DOHH2 (cell line): ENCODE results near the gene TTR.

Source experiments
- H3F3A ChIP-seq: fragments of 200-600 bp; sonication (generic), shearing (Covaris generic); 2 replicates; pipeline ENCODE4 v1.6.0; 2016; ENCODE audit warnings: antibody characterized with exemption, mild to moderate bottlenecking; ENCODE audit not compliant: control insufficient read depth, insufficient read depth
- H3K27ac ChIP-seq: fragments of 200-600 bp; sonication (generic); 2 replicates; pipeline ENCODE4 v1.5.1; 2014; ENCODE audit warnings: low read depth, mild to moderate bottlenecking, low read length, moderate library complexity
- H3K27me3 ChIP-seq: fragments of 200-600 bp; sonication (generic); 2 replicates; pipeline ENCODE4 v1.6.1; 2014; ENCODE audit warnings: mild to moderate bottlenecking, low read length, mixed read lengths; ENCODE audit not compliant: control insufficient read depth
- H3K36me3 ChIP-seq: fragments of 200-600 bp; sonication (generic); 2 replicates; pipeline ENCODE4 v1.6.1; 2014; ENCODE audit warnings: mild to moderate bottlenecking, low read length, moderate library complexity, mixed read lengths; ENCODE audit not compliant: control insufficient read depth
- H3K4me1 ChIP-seq: fragments of 200-600 bp; sonication (generic); 2 replicates; pipeline ENCODE4 v1.6.1; 2014; ENCODE audit warnings: mild to moderate bottlenecking, low read length, mixed read lengths; ENCODE audit not compliant: control insufficient read depth
- H3K4me2 ChIP-seq: fragments of 200-600 bp; sonication (generic); 2 replicates; pipeline ENCODE4 v1.6.0; 2014; ENCODE audit warnings: mild to moderate bottlenecking, low read length, moderate library complexity
- H3K4me3 ChIP-seq: fragments of 200-600 bp; sonication (generic); 2 replicates; pipeline ENCODE4 v1.5.1; 2014; ENCODE audit warnings: mild to moderate bottlenecking, low read length, mixed read lengths
- H3K79me2 ChIP-seq: fragments of 200-600 bp; sonication (generic); 2 replicates; pipeline ENCODE4 v1.6.1; 2014; ENCODE audit warnings: mild to moderate bottlenecking, low read length, mixed read lengths; ENCODE audit not compliant: control insufficient read depth
- H3K9me2 ChIP-seq: fragments of 200-600 bp; sonication (generic); replicated peaks from 2 replicates; pipeline ENCODE4 v1.6.1; 2014; ENCODE audit warnings: mild to moderate bottlenecking, low read length, mixed read lengths; ENCODE audit not compliant: control insufficient read depth
- H3K9me3 ChIP-seq: fragments of 200-600 bp; sonication (generic); 2 replicates; pipeline ENCODE4 v1.6.1; 2014; ENCODE audit warnings: antibody characterized with exemption, low read length, mixed read lengths; ENCODE audit not compliant: control insufficient read depth, insufficient read depth
- H4K20me1 ChIP-seq: fragments of 200-600 bp; sonication (generic); 2 replicates; pipeline ENCODE4 v1.6.0; 2014; ENCODE audit warnings: low read depth, mild to moderate bottlenecking, antibody characterized with exemption, low read length, moderate library complexity; ENCODE audit not compliant: control insufficient read depth, insufficient read depth
- EZH2phosphoT487 ChIP-seq: fragments of 200-600 bp; sonication (generic); IDR thresholded peaks from 2 replicates; pipeline ENCODE4 v1.6.1; 2017; ENCODE audit warnings: borderline replicate concordance, mild to moderate bottlenecking, antibody characterized with exemption, low read length, moderate library complexity, mixed read lengths
- TF ChIP-seq, protein P1 (sequence below): fragments of 200-600 bp; sonication (generic); IDR thresholded peaks from one replicate; pipeline ENCODE4 v1.5.1; 2014; ENCODE audit warnings: antibody characterized with exemption, mild to moderate bottlenecking, low read depth, low read length; ENCODE audit not compliant: poor library complexity, severe bottlenecking

The TTR gene

GRCh38 chr18:31581498-31582197 is 10.0 kb upstream of the TTR start:
- Histone ChIP-seq H3K4me1 (peaks cover 9% of the 10 kb centered on the region), H3K4me2 (no peak overlapping the region)

DNA sequence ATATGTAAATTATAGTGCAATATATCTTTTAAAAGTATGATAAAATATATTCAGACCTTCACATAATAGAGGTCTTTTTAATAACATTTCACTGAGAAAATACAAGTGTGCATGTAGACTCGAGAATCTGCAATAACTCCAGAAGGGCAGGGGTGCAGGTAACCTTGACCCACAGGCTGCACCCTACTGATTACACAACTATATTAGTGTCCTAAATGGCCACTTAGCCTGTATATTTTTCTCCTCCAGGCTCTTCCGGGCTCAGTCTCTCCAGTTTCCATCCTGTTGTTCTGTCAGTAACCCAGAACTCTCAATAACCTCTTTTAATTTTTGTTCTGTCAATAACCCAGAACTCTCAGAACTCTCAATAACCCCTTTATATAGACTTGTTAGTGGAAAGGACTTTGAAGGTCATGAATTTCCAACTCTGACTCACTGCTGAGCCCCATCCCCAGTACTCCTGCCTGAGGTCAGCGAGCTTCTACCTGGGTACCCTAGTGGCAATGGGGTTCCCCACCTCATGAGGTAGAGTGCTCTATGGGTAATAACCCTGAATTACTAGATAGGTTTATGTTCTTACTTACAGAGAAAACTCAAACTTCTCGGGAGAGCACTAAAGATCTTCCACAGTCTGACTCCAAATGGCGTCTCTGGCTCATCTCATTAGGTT is 8.4 kb upstream of the TTR start:
- TF ChIP-seq, protein P1, sequence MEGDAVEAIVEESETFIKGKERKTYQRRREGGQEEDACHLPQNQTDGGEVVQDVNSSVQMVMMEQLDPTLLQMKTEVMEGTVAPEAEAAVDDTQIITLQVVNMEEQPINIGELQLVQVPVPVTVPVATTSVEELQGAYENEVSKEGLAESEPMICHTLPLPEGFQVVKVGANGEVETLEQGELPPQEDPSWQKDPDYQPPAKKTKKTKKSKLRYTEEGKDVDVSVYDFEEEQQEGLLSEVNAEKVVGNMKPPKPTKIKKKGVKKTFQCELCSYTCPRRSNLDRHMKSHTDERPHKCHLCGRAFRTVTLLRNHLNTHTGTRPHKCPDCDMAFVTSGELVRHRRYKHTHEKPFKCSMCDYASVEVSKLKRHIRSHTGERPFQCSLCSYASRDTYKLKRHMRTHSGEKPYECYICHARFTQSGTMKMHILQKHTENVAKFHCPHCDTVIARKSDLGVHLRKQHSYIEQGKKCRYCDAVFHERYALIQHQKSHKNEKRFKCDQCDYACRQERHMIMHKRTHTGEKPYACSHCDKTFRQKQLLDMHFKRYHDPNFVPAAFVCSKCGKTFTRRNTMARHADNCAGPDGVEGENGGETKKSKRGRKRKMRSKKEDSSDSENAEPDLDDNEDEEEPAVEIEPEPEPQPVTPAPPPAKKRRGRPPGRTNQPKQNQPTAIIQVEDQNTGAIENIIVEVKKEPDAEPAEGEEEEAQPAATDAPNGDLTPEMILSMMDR: no peak
- no peak for TF ChIP-seq EZH2phosphoT487
- Histone ChIP-seq H3K4me1 (no peaks in the 10 kb centered on the region), H3K36me3 (no peaks in the 10 kb centered on the region), H3K9me2 (no peaks in the 10 kb centered on the region), H3K27ac (no peak overlapping the region), H3K4me3 (no peak overlapping the region), H3F3A (no peaks in the 10 kb centered on the region), H3K27me3 (no peaks in the 10 kb centered on the region), H3K79me2 (no peaks in the 10 kb centered on the region), H3K4me2 (no peak overlapping the region), H3K9me3 (no peaks in the 10 kb centered on the region), H4K20me1 (no peaks in the 10 kb centered on the region)

More at GRCh38 chr18:31581498-31582197, 10.0 kb upstream of the TTR start:
- Histone ChIP-seq H3K9me3 (no peaks in the 10 kb centered on the region), H3K79me2 (no peaks in the 10 kb centered on the region), H3K36me3 (no peaks in the 10 kb centered on the region), H3K27ac (no peak overlapping the region), H3K4me3 (no peak overlapping the region), H4K20me1 (no peaks in the 10 kb centered on the region), H3F3A (no peaks in the 10 kb centered on the region), H3K9me2 (no peaks in the 10 kb centered on the region), H3K27me3 (no peaks in the 10 kb centered on the region)
- TF ChIP-seq EZH2phosphoT487: no peak
- TF ChIP-seq, protein P1: no peak

DNA sequence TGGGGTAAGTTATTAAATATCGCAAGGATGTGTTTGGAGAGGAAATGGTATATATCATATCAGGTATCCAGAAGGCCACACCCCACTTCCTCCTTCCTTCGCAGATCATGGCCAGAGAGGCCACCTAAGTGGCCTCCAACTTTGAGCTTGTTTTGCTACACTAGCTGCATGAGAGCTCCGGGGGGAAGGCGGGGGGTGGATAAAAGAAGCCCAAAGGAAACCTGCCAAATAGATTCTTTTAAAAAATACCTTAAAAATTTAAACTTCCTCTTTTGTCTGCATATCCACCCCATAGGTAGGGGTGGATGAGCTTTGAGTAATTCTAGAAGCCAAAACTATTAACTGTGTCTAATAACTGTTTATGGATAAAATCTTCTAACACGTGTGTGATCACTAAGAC is 5.7 kb upstream of the TTR start:
- no peaks in the 10 kb centered on the region for H3K4me1 ChIP-seq
- H3K9me3 ChIP-seq: no peaks in the 10 kb centered on the region
- no peaks in the 10 kb centered on the region for H3K36me3 ChIP-seq
- H3K27me3 ChIP-seq: no peaks in the 10 kb centered on the region
- no peaks in the 10 kb centered on the region for H3K79me2 ChIP-seq
- no peak overlapping the region for H3K27ac ChIP-seq
- H3K4me3 ChIP-seq: no peak overlapping the region
- no peaks in the 10 kb centered on the region for H4K20me1 ChIP-seq
- no peak overlapping the region for H3K4me2 ChIP-seq
- H3K9me2 ChIP-seq: no peaks in the 10 kb centered on the region
- H3F3A ChIP-seq: no peaks in the 10 kb centered on the region
- TF ChIP-seq, protein P1: no peak
- no peak for TF ChIP-seq EZH2phosphoT487
